ENCODE measurements around the gene AK8. TPM values are rescaled to one million over a fixed set of nuclear protein-coding genes. Genes with fewer than 3 reads are reported as not detected.
"Not testable (repeated sequence)": the region's sequence is repeated elsewhere in the genome, so short reads cannot be mapped to it uniquely, and the experiment has no call there.

AK8 gene
- total and polyA plus RNA-seq, 3 donors from 2014 or later: 15.0 to 54.8 (median 15.1) TPM

DNA sequence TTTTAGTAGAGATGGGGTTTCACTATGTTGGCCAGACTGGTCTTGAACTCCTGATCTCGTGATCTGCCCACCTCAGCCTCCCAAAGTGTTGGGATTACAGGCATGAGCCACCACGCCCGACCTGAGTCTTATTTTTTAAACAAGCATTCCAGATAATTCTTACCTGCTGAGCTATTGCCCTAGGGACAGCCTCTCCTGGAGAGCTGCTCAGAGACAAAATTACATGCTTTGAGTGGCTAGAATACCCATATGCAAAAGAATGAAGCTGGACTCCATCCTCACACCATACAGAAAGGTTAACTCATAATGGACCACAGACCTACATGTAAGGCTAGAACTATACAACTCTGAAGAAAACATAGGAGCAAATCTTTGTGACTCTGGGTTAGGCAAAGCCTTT lies 166.2 kb downstream of the AK8 start:
- TF ChIP-seq CTCF (IDR thresholded peaks at IDR 0.05) (no peak), POLR2A (IDR thresholded peaks at IDR 0.05) (no peak)
- Histone ChIP-seq H3K4me1 (no peaks in the 10 kb centered on the region), H3K36me3 (ENCODE audit: low read depth, missing control alignments) (no peaks in the 10 kb centered on the region), H3K27me3 (no peaks in the 10 kb centered on the region), H3K9me3 (no peaks in the 10 kb centered on the region), H3K27ac (no peak overlapping the region), H3K4me3 (no peak overlapping the region)
- 89 to 92% methylated on average over 3 of the region's 3 CpGs for WGBS, 2 donors
- intact Hi-C loops (cut with DNase I; ENCODE audit: low total_unique reads): no loop called here
- no peak for DNase-seq

DNA sequence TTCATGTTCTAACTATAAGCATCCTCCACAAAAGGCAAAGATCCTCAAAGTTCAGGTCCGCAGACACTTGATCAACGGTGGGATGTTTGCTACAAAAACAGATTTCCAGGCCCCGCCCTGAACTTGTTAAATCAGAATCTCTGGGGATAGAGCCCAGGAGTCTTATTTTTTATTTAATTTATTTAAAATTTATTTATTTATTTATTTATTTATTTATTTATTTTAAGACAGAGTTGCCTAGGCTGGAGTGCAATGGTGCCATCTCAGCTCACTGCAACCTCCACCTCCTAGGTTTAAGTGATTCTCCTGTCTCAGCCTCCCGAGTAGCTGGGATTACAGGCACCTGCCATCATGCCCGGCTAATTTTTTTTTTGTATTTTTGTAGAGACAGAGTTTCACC lies 166.9 kb downstream of the AK8 start:
- H3K27me3 ChIP-seq; H3K36me3 ChIP-seq (ENCODE audit: low read depth, missing control alignments); H3K27ac ChIP-seq; H3K9me3 ChIP-seq; H3K4me3 ChIP-seq; intact Hi-C loops (cut with DNase I; ENCODE audit: low total_unique reads); DNase-seq; H3K4me1 ChIP-seq: not testable (repeated sequence)
- WGBS, 2 donors: 95 to 96% methylated on average over 5 of the region's 5 CpGs

- no peak for TF ChIP-seq CTCF (IDR thresholded peaks at IDR 0.05)
- TF ChIP-seq POLR2A (IDR thresholded peaks at IDR 0.05): no peak
- H3K4me1 ChIP-seq: no peaks in the 10 kb centered on the region
- 79 to 94% methylated on average over 6 of the region's 6 CpGs for WGBS, 2 donors
- intact Hi-C loops (cut with DNase I; ENCODE audit: low total_unique reads): no loop called here
- H3K9me3 ChIP-seq: no peaks in the 10 kb centered on the region
- H3K27me3 ChIP-seq: no peaks in the 10 kb centered on the region
- DNase-seq: no peak
- no peak overlapping the region for H3K4me3 ChIP-seq
- no peak overlapping the region for H3K27ac ChIP-seq
- H3K36me3 ChIP-seq (ENCODE audit: low read depth, missing control alignments): no peaks in the 10 kb centered on the region
These were observed 167.8 kb downstream of the AK8 start for GRCh38 chr9:132710333-132710732.

DNA sequence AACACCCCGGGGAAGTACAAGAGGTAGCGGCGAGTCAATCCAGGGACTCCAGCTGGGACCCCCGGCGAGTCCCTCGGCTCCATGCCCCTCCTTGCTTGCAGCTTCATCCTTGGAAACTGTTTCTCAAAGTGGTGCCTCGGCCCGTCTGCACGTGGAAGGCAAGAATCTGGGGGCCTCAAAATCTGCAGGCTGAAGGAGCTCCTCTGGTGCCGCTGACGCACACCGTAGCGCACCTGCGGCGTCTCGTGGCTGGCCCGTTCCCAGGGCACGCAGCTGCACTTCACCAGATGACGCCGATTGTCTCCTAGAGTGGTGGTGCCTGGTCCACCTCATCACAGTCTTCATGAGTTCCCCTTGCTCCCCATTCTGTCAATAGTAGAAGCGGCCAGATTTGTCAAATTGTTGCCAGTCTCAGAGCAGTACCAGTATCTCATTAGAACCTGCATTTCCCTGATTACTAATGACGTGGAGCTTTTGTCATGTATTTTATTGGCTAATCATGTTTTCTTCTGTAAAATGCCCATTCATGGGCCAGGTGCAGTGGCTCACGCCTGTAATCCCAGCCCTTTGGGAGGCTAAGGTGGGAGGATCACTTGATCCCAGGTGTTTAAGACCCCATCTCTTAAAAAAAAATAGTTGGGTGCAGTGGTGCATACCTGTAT lies 169.2 kb downstream of the AK8 start:
- intact Hi-C loops (cut with DNase I; ENCODE audit: low total_unique reads): no loop called here
- Histone ChIP-seq H3K4me1 (no peaks in the 10 kb centered on the region), H3K27me3 (no peaks in the 10 kb centered on the region), H3K9me3 (no peaks in the 10 kb centered on the region), H3K4me3 (no peak overlapping the region), H3K27ac (no peak overlapping the region), H3K36me3 (ENCODE audit: low read depth, missing control alignments) (no peaks in the 10 kb centered on the region)
- no peak for DNase-seq
- WGBS, 2 donors: 67 to 76% methylated on average over 23 of the region's 23 CpGs
- TF ChIP-seq CTCF (IDR thresholded peaks at IDR 0.05): no peak
- no peak for TF ChIP-seq POLR2A (IDR thresholded peaks at IDR 0.05)

- Histone ChIP-seq H3K27me3 (no peaks in the 10 kb centered on the region), H3K9me3 (no peaks in the 10 kb centered on the region), H3K4me3 (no peak overlapping the region), H3K27ac (no peak overlapping the region), H3K4me1 (no peaks in the 10 kb centered on the region), H3K36me3 (ENCODE audit: low read depth, missing control alignments) (no peaks in the 10 kb centered on the region)
- no peak for TF ChIP-seq CTCF (IDR thresholded peaks at IDR 0.05)
- no peak for TF ChIP-seq POLR2A (IDR thresholded peaks at IDR 0.05)
- 57 to 62% methylated on average over 5 to 8 of the region's 8 CpGs for WGBS, 2 donors
- DNase-seq: no peak
- intact Hi-C loops (cut with DNase I; ENCODE audit: low total_unique reads): no loop called here
These were observed 169.8 kb downstream of the AK8 start for GRCh38 chr9:132708239-132708638.
